ENCODE data around the gene SLN.

The SLN gene

GRCh38 chr11:107675902-107676301 lies 36.0 kb downstream of the SLN start:
- no peak for TF ChIP-seq ZFX (IDR thresholded peaks at IDR 0.05; ENCODE audit: borderline replicate concordance)
- no peak for TF ChIP-seq CTCF (IDR thresholded peaks at IDR 0.05)
- no peak overlapping the region for H3K27ac ChIP-seq

GRCh38 chr11:107669893-107670601 lies 41.8 kb downstream of the SLN start:
- TF ChIP-seq ZFX (IDR thresholded peaks at IDR 0.05; ENCODE audit: borderline replicate concordance) (no peak), CTCF (IDR thresholded peaks at IDR 0.05) (no peak)
- H3K27ac ChIP-seq: no peak overlapping the region

- no peak for TF ChIP-seq ZFX (IDR thresholded peaks at IDR 0.05; ENCODE audit: borderline replicate concordance)
- TF ChIP-seq CTCF (IDR thresholded peaks at IDR 0.05): no peak
- H3K27ac ChIP-seq: no peak overlapping the region
These were observed 42.6 kb downstream of the SLN start for GRCh38 chr11:107669191-107669740.

GRCh38 chr11:107666911-107667613 lies 44.8 kb downstream of the SLN start:
- no peak overlapping the region for H3K27ac ChIP-seq
- TF ChIP-seq CTCF (IDR thresholded peaks at IDR 0.05) (no peak), ZFX (IDR thresholded peaks at IDR 0.05; ENCODE audit: borderline replicate concordance) (no peak)

GRCh38 chr11:107665018-107665417 lies 46.8 kb downstream of the SLN start:
- no peak overlapping the region for H3K27ac ChIP-seq
- TF ChIP-seq CTCF (IDR thresholded peaks at IDR 0.05) (no peak), ZFX (IDR thresholded peaks at IDR 0.05; ENCODE audit: borderline replicate concordance) (no peak)

- no peak overlapping the region for H3K27ac ChIP-seq
- TF ChIP-seq CTCF (IDR thresholded peaks at IDR 0.05): no peak
- TF ChIP-seq ZFX (IDR thresholded peaks at IDR 0.05; ENCODE audit: borderline replicate concordance): no peak
These were observed 50.2 kb downstream of the SLN start for GRCh38 chr11:107661656-107662055.

- TF ChIP-seq CTCF (IDR thresholded peaks at IDR 0.05): no peak
- no peak for TF ChIP-seq ZFX (IDR thresholded peaks at IDR 0.05; ENCODE audit: borderline replicate concordance)
- no peak overlapping the region for H3K27ac ChIP-seq
These were observed 51.8 kb downstream of the SLN start for GRCh38 chr11:107660066-107660465.
